GM23338 (cell line): ENCODE results near the gene GNAS. TPM values are rescaled to one million over a fixed set of nuclear protein-coding genes. Genes with fewer than 3 reads are reported as not detected.

Experiments used
- ATAC-seq: fragments of 200-7000 bp; cut with Tn5 transposase; 3 replicates; pipeline ENCODE4 v1.9.1; 2020
- DNase-seq: peaks from one replicate; pipeline ENCODE4 v3.0.0-alpha.2; 2015; ENCODE audit warnings: low spot score
- H2AFZ ChIP-seq: fragments of 200-600 bp; sonication (generic); 2 replicates; pipeline ENCODE4 v1.8.0; 2016; ENCODE audit warnings: antibody characterized with exemption, mild to moderate bottlenecking, moderate library complexity
- H3F3A ChIP-seq: fragments of 200-600 bp; sonication (generic); replicated peaks from 2 replicates; pipeline ENCODE4 v1.8.0; 2017; ENCODE audit warnings: antibody characterized with exemption, mixed run types, low read depth
- H3K27ac ChIP-seq: fragments of 200-600 bp; sonication (generic); 2 replicates; pipeline ENCODE4 v1.6.1; 2016; ENCODE audit warnings: low read depth
- H3K27me3 ChIP-seq: fragments of 200-600 bp; sonication (generic); 2 replicates; pipeline ENCODE4 v1.8.0; 2016; ENCODE audit warnings: mild to moderate bottlenecking, mixed run types, moderate library complexity; ENCODE audit not compliant: insufficient read depth
- H3K36me3 ChIP-seq: fragments of 200-600 bp; sonication (generic); 2 replicates; pipeline ENCODE4 v1.8.0; 2016; ENCODE audit warnings: mild to moderate bottlenecking; ENCODE audit not compliant: insufficient read depth
- H3K4me1 ChIP-seq: fragments of 200-600 bp; sonication (generic); 2 replicates; pipeline ENCODE4 v1.8.0; 2016; ENCODE audit warnings: mild to moderate bottlenecking, moderate library complexity; ENCODE audit not compliant: insufficient read depth
- H3K4me2 ChIP-seq: fragments of 200-600 bp; sonication (generic); 2 replicates; pipeline ENCODE4 v1.7.1; 2017; ENCODE audit warnings: mixed run types
- H3K4me3 ChIP-seq: fragments of 200-600 bp; sonication (generic); 2 replicates; pipeline ENCODE4 v1.6.1; 2016; ENCODE audit warnings: mixed run types
- H3K79me2 ChIP-seq: fragments of 200-600 bp; sonication (generic); replicated peaks from 2 replicates; pipeline ENCODE4 v1.8.0; 2017; ENCODE audit warnings: mild to moderate bottlenecking; ENCODE audit not compliant: insufficient read depth
- H3K9me2 ChIP-seq: fragments of 200-600 bp; sonication (generic); 2 replicates; pipeline ENCODE4 v1.8.0; 2017; ENCODE audit not compliant: insufficient read depth
- H4K20me1 ChIP-seq: fragments of 200-600 bp; sonication (generic); replicated peaks from 2 replicates; pipeline ENCODE4 v1.8.0; 2017; ENCODE audit warnings: mild to moderate bottlenecking; ENCODE audit not compliant: insufficient read depth
- H3K27ac Mint-ChIP-seq: 2 replicates; pipeline ENCODE4 v1.8.0; 2020; ENCODE audit warnings: inconsistent platforms, mild to moderate bottlenecking, moderate library complexity, mixed read lengths
- H3K27me3 Mint-ChIP-seq: 3 replicates; pipeline ENCODE4 v1.8.0; 2022; ENCODE audit warnings: low read depth, mild to moderate bottlenecking, moderate library complexity, mixed read lengths, inconsistent platforms; ENCODE audit not compliant: insufficient read depth, poor library complexity
- H3K36me3 Mint-ChIP-seq: 3 replicates; pipeline ENCODE4 v1.8.0; 2021; ENCODE audit warnings: low read depth, mild to moderate bottlenecking, inconsistent platforms, moderate library complexity, mixed read lengths
- H3K4me1 Mint-ChIP-seq: 3 replicates; pipeline ENCODE4 v1.8.0; 2020; ENCODE audit warnings: mild to moderate bottlenecking, inconsistent platforms, mixed read lengths
- H3K4me3 Mint-ChIP-seq: 3 replicates; pipeline ENCODE4 v1.8.0; 2021; ENCODE audit warnings: moderate library complexity, mild to moderate bottlenecking, inconsistent platforms, mixed read lengths
- H3K9me3 Mint-ChIP-seq: 3 replicates; pipeline ENCODE4 v1.8.0; 2020; ENCODE audit warnings: moderate library complexity, mild to moderate bottlenecking, inconsistent platforms, mixed read lengths
- CREB1 ChIP-seq: fragments of 250-450 bp; sonication (Bioruptor Pico); IDR thresholded peaks from 2 replicates; pipeline ENCODE4 v1.5.0; 2020; ENCODE audit warnings: low read depth, mild to moderate bottlenecking, moderate library complexity
- ETS1 ChIP-seq: IDR thresholded peaks from 2 replicates; pipeline ENCODE4 v1.6.1; 2016; ENCODE audit warnings: antibody characterized with exemption
- NANOG ChIP-seq: IDR thresholded peaks from 2 replicates; pipeline ENCODE4 v1.6.1; 2016; ENCODE audit warnings: antibody characterized with exemption, borderline replicate concordance
- POLR2AphosphoS5 ChIP-seq: IDR thresholded peaks from 2 replicates; pipeline ENCODE4 v1.6.1; 2016; ENCODE audit warnings: antibody characterized with exemption, low read depth
- ZNF114 ChIP-seq: fragments of 250-450 bp; sonication (Bioruptor Pico); IDR thresholded peaks from 2 replicates; pipeline ENCODE4 v1.5.0; 2020; ENCODE audit warnings: mild to moderate bottlenecking, moderate library complexity
- polyA plus RNA-seq: library from polyadenylated mRNA; unstranded; fragments of >200 nt; fragmentation: Nextera tagmentation; extraction: Ambion mirVana; gene quantifications from 2 replicates; pipeline ENCODE4 v1.2.1, GENCODE V29; 2016
- total RNA-seq: library from RNA; depleted of rRNA; stranded (reverse); fragments of >200 nt; shearing (Covaris generic); gene quantifications from 2 replicates; pipeline ENCODE4 v1.2.3, GENCODE V29; 2014
- TF ChIP-seq, protein P1 (sequence below): fragments of 250-450 bp; sonication (Bioruptor Pico); IDR thresholded peaks from 2 replicates; pipeline ENCODE4 v1.5.0; 2020; ENCODE audit warnings: mild to moderate bottlenecking, moderate library complexity

The GNAS gene
- total and polyA plus RNA-seq, 2 experiments from 2014 or later: 917 to 1,042 TPM

GRCh38 chr20:58817748-58818147, 34.8 kb upstream of the GNAS start (continued):
- TF ChIP-seq, protein P1, sequence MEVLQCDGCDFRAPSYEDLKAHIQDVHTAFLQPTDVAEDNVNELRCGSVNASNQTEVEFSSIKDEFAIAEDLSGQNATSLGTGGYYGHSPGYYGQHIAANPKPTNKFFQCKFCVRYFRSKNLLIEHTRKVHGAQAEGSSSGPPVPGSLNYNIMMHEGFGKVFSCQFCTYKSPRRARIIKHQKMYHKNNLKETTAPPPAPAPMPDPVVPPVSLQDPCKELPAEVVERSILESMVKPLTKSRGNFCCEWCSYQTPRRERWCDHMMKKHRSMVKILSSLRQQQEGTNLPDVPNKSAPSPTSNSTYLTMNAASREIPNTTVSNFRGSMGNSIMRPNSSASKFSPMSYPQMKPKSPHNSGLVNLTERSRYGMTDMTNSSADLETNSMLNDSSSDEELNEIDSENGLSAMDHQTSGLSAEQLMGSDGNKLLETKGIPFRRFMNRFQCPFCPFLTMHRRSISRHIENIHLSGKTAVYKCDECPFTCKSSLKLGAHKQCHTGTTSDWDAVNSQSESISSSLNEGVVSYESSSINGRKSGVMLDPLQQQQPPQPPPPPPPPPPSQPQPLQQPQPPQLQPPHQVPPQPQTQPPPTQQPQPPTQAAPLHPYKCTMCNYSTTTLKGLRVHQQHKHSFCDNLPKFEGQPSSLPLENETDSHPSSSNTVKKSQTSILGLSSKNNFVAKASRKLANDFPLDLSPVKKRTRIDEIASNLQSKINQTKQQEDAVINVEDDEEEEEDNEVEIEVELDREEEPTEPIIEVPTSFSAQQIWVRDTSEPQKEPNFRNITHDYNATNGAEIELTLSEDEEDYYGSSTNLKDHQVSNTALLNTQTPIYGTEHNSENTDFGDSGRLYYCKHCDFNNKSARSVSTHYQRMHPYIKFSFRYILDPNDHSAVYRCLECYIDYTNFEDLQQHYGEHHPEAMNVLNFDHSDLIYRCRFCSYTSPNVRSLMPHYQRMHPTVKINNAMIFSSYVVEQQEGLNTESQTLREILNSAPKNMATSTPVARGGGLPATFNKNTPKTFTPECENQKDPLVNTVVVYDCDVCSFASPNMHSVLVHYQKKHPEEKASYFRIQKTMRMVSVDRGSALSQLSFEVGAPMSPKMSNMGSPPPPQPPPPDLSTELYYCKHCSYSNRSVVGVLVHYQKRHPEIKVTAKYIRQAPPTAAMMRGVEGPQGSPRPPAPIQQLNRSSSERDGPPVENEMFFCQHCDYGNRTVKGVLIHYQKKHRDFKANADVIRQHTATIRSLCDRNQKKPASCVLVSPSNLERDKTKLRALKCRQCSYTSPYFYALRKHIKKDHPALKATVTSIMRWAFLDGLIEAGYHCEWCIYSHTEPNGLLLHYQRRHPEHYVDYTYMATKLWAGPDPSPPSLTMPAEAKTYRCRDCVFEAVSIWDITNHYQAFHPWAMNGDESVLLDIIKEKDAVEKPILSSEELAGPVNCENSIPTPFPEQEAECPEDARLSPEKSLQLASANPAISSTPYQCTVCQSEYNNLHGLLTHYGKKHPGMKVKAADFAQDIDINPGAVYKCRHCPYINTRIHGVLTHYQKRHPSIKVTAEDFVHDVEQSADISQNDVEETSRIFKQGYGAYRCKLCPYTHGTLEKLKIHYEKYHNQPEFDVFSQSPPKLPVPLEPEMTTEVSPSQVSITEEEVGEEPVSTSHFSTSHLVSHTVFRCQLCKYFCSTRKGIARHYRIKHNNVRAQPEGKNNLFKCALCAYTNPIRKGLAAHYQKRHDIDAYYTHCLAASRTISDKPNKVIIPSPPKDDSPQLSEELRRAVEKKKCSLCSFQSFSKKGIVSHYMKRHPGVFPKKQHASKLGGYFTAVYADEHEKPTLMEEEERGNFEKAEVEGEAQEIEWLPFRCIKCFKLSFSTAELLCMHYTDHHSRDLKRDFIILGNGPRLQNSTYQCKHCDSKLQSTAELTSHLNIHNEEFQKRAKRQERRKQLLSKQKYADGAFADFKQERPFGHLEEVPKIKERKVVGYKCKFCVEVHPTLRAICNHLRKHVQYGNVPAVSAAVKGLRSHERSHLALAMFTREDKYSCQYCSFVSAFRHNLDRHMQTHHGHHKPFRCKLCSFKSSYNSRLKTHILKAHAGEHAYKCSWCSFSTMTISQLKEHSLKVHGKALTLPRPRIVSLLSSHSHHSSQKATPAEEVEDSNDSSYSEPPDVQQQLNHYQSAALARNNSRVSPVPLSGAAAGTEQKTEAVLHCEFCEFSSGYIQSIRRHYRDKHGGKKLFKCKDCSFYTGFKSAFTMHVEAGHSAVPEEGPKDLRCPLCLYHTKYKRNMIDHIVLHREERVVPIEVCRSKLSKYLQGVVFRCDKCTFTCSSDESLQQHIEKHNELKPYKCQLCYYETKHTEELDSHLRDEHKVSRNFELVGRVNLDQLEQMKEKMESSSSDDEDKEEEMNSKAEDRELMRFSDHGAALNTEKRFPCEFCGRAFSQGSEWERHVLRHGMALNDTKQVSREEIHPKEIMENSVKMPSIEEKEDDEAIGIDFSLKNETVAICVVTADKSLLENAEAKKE (CRISPR knock-in tag): no peak
- TF ChIP-seq CREB1: no peak
- TF ChIP-seq ETS1: no peak

DNA sequence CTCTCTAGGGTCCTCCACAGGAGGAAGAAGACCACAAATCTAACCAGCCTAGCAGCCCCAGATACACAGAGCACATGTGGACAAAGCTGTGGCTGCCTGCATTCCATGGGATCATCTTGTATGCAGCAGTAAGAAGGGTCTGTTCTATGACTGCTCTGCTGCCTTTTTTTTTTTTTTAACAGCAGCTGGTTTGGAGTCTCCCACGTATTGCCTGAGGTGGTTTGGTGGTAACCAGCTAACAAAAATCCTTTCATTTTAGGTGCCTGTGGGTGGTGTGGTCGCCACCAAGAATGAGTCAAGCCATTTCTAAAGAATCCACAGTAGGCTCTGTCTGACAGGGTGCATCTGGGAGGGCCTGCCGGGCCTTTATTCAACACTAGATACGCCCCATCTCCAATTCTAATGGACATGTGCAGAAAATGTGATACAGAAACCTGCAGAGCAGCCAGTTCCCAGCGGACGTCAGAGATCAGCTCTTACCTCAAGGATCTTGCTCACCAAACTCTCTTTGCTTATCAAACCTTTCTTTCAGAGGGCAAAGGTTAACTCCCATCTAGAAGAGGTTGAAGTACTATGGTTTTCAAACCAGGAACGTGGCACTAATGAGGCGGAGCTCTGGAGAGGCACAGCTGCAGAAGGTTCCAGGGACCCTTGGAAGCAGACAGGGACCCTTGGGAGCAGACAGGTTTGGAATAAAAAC, 33.8 kb upstream of the GNAS start:
- peaks cover 22% of the 10 kb centered on the region for H3K27me3 Mint-ChIP-seq
- no peaks in the 10 kb centered on the region for H4K20me1 ChIP-seq
- H2AFZ ChIP-seq: no peak overlapping the region
- H3K9me2 ChIP-seq: no peaks in the 10 kb centered on the region
- no peak overlapping the region for H3K4me3 ChIP-seq
- H3K79me2 ChIP-seq: peaks cover 18% of the 10 kb centered on the region
- no peak overlapping the region for H3K4me2 ChIP-seq
- peaks cover 6% of the 10 kb centered on the region; the same call in 1 of the 2 replicates for H3K36me3 ChIP-seq
- H3K4me1 ChIP-seq: no peaks in the 10 kb centered on the region; the same call in 1 of the 2 replicates
- DNase-seq (no peak), ATAC-seq (no peak)
- no peak overlapping the region for H3K4me3 Mint-ChIP-seq
- peaks cover 9% of the 10 kb centered on the region for H3K9me3 Mint-ChIP-seq
- H3K4me1 Mint-ChIP-seq: peaks cover 3% of the 10 kb centered on the region
- H3F3A ChIP-seq: no peaks in the 10 kb centered on the region
- no peaks in the 10 kb centered on the region for H3K27me3 ChIP-seq
- peaks cover 65% of the 10 kb centered on the region for H3K36me3 Mint-ChIP-seq
- no peak overlapping the region; the same call in 1 of the 2 replicates for H3K27ac Mint-ChIP-seq
- H3K27ac ChIP-seq: no peak overlapping the region
- TF ChIP-seq, protein P1 (CRISPR knock-in tag): no peak
- TF ChIP-seq NANOG: no peak
- no peak for TF ChIP-seq ETS1
- TF ChIP-seq ZNF114 (CRISPR knock-in tag): no peak
- no peak for TF ChIP-seq POLR2AphosphoS5
